ENCODE measurements around the gene SLC9A1.

DNA sequence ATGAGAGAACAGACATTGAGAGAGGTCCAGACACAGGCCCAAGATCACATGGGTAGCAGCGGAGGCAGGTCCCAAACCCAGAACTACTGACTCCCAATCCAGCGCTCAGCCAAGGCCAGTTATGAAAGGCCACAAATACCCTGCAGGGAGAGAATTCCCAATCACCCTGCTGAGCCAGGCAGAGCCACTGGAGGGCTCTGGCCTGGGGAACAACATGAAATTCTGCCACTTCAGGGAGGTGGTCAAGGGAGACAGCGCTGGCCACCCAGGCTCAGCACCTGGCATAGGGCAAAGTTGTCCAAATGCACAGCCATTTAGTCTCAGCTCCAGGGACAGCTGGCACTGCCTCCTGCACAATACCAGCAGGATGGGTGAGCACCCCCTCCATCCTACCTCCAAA is 27.5 kb downstream of the SLC9A1 start:
- TF ChIP-seq, protein P1, sequence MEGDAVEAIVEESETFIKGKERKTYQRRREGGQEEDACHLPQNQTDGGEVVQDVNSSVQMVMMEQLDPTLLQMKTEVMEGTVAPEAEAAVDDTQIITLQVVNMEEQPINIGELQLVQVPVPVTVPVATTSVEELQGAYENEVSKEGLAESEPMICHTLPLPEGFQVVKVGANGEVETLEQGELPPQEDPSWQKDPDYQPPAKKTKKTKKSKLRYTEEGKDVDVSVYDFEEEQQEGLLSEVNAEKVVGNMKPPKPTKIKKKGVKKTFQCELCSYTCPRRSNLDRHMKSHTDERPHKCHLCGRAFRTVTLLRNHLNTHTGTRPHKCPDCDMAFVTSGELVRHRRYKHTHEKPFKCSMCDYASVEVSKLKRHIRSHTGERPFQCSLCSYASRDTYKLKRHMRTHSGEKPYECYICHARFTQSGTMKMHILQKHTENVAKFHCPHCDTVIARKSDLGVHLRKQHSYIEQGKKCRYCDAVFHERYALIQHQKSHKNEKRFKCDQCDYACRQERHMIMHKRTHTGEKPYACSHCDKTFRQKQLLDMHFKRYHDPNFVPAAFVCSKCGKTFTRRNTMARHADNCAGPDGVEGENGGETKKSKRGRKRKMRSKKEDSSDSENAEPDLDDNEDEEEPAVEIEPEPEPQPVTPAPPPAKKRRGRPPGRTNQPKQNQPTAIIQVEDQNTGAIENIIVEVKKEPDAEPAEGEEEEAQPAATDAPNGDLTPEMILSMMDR (IDR thresholded peaks at IDR 0.05), result no peak
- TF ChIP-seq POLR2A (IDR thresholded peaks at IDR 0.05), result no peak

Data from lower leg skin (tissue), 3 donors.